ENCODE results near the gene COQ10B.

DNA sequence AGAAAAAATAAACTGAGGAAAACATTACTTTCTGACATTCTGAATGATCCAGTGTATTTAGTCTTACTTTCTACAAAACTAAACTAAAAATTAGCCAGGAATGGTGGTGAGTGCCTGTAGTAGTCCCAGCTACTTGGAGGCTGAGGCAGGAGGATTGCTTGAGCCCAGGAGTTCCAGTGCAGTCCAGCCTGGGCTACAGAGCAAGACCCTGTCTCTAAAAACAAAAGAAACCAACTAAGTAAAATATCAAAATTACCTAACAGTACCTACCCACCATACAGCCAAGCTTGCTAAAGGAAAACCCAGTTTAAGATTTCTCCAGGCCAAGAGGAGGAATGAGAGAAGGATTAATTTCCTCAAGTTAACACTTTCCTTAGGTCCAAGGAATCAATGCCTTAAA, 43.3 kb downstream of the COQ10B start:
- TF ChIP-seq, protein P1, sequence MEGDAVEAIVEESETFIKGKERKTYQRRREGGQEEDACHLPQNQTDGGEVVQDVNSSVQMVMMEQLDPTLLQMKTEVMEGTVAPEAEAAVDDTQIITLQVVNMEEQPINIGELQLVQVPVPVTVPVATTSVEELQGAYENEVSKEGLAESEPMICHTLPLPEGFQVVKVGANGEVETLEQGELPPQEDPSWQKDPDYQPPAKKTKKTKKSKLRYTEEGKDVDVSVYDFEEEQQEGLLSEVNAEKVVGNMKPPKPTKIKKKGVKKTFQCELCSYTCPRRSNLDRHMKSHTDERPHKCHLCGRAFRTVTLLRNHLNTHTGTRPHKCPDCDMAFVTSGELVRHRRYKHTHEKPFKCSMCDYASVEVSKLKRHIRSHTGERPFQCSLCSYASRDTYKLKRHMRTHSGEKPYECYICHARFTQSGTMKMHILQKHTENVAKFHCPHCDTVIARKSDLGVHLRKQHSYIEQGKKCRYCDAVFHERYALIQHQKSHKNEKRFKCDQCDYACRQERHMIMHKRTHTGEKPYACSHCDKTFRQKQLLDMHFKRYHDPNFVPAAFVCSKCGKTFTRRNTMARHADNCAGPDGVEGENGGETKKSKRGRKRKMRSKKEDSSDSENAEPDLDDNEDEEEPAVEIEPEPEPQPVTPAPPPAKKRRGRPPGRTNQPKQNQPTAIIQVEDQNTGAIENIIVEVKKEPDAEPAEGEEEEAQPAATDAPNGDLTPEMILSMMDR (IDR thresholded peaks at IDR 0.05): no peak
- TF ChIP-seq, protein P2, sequence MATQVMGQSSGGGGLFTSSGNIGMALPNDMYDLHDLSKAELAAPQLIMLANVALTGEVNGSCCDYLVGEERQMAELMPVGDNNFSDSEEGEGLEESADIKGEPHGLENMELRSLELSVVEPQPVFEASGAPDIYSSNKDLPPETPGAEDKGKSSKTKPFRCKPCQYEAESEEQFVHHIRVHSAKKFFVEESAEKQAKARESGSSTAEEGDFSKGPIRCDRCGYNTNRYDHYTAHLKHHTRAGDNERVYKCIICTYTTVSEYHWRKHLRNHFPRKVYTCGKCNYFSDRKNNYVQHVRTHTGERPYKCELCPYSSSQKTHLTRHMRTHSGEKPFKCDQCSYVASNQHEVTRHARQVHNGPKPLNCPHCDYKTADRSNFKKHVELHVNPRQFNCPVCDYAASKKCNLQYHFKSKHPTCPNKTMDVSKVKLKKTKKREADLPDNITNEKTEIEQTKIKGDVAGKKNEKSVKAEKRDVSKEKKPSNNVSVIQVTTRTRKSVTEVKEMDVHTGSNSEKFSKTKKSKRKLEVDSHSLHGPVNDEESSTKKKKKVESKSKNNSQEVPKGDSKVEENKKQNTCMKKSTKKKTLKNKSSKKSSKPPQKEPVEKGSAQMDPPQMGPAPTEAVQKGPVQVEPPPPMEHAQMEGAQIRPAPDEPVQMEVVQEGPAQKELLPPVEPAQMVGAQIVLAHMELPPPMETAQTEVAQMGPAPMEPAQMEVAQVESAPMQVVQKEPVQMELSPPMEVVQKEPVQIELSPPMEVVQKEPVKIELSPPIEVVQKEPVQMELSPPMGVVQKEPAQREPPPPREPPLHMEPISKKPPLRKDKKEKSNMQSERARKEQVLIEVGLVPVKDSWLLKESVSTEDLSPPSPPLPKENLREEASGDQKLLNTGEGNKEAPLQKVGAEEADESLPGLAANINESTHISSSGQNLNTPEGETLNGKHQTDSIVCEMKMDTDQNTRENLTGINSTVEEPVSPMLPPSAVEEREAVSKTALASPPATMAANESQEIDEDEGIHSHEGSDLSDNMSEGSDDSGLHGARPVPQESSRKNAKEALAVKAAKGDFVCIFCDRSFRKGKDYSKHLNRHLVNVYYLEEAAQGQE (IDR thresholded peaks at IDR 0.05; ENCODE audit: insufficient read depth in 1 of 2, low read depth in 2 of 2, low read length in 1 of 2): no peak
- TF ChIP-seq POLR2AphosphoS5 (IDR thresholded peaks at IDR 0.05; ENCODE audit: low read depth, low read length) (no peak), SIN3A (IDR thresholded peaks at IDR 0.05; ENCODE audit: borderline replicate concordance, insufficient read depth, low read depth, low read length) (no peak), TCF7L2 (IDR thresholded peaks at IDR 0.05; ENCODE audit: low read depth, low read length) (no peak)

Data from Panc1 (cell line).